ENCODE measurements around the gene DYRK2.

Gene DYRK2

DNA sequence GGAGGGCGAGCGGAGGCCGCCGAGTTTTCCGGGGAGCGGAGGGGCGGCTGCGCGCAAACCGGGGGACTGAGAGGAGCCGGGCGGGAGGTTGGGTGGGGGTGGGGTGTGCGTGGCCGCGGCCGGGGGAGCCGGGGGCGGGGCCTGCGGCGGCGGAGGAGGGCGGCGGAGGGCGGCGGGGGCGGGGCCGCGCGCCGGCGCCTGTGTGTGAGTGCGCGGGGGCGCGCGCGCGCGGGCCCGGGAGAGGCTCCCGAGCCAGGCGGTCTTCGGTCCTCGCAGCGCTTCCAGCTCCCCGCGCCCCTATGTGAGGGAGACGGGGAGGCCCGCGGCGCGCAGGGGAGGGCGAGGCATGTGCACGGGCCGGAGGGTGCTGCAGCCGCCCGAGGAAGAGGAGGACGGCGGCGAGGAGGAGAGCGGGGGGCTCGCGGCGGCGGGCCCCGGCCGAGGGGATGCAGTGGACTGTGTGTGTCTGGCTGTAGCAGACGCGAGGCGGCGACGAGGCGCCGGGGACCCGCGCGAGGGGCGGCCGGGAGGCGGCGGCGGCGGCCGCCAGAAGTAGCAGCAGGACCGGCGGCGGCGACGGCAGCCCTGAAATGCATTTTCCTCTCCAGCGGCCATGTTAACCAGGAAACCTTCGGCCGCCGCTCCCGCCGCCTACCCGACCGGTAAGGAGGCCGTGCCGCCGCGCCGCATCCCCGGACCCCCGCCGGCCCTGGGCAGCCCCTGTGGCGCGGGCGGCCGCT, at the start of gene DYRK2:
TSS of gene DYRK2 (plus strand) at position 225 of the 740 bp plus-strand sequence. CDS start at position 614, 389 bp downstream.
- peak; percentile 82 for DNase-seq (ENCODE audit: low read depth)

DNA sequence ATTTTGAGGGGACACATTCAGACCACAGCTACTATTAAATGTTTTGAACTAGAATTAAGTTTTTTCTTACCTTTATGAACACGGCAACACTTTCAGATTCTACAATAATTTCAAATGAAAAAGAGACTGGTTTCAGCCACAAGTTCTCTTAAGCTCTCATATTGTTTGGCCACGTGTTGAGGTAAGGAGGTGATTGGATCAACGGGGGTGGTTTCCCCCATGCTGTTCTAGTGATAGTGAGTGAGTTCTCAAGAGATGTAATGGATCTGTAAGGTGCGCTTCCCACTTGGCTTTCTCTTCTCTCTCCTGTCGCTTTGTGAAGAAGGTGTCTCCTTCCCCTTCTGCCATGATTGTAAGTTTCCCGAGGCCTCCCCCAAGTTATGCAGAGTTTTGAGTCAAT, 48.9 kb upstream of the DYRK2 start:
- no peak for DNase-seq (ENCODE audit: low read depth)

DNA sequence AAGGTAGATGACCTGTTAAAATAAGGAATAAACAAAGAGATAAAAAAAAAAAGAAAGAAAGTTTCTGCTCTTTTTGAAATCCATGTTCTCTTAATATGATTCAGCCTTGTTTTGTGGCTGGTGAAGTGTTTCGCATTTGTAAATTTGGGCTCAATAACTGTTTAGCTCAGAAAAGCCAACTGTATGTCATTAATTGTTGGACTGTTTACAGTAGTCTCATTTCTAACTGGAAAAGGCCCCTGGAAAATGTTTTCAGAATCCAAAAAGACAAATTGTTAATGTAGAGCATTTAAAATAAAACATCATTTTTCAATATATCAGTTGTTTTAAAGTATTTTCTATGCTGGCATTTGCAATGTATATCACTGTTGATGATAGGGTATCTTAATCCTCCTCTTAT, 47.4 kb upstream of the DYRK2 start:
- no peak for DNase-seq (ENCODE audit: low read depth)

DNA sequence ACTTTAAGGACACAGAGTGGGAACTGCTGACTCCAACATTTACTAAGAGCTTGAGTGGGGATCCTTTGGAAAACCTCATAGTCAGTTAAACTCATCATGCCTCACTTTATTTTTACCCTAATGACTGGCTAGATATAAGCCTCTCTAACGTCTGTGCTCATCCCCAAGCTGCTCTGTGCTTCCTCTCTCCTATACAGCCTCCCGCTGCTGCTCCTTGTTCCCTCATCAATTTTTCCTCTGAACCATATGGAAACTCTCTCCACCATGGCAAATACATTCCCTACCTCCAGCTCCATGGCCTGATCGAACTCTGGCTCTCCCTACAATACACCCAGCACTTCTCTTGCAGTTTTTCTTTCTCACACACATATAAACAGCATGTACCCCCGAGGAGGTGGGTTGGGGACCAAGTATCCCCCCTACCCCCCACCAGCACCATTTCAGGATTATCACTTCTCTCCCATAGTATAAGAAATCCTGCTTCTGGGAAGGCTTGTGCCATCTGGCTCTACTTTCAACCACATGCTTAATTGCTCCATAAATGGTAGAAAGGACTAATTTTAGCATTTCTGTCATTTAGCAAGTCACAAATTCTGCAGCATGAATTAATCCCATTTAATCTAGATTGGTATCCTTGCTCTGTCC, 39.2 kb upstream of the DYRK2 start:
- DNase-seq (ENCODE audit: low read depth) = no peak

DNA sequence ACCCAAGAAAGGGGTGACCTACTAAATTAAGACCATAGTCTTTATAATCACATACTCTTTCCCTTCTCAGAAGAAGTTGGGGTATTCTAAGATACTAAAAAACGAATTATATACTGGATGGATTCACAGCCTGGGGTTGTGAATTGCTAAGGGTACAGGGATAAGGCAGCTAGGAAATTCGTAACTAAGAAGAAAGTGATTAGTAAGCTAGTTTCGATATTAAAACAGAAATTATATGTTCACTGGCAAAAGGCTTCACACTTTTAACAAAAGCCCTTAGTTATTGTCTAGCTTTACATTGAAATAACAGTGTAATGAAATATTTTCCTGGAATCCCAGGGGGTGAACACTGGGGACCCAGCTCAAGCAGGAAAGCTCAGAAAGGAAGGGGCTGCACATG, 35.5 kb upstream of the DYRK2 start:
- no peak for DNase-seq (ENCODE audit: low read depth)

DNA sequence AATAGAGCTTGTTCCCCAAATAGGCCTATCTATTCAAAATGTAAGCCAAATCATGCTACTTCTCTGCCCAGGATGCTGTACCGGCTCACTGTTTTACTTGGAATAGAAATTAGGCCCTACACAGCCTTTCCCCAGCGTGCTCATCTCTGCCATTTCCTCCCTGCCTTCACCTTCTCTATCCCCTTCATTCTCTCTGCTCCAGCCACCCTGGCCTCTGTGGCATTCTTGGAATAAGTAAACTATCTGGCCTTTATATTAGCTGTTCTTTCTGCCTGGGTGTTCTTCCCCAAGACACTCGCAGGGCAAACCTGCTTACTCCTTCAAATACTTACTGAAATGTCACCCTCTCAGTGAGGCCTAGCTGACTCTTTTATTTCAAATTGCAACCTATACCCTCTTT, 30.9 kb upstream of the DYRK2 start:
- no peak for DNase-seq (ENCODE audit: low read depth)

DNA sequence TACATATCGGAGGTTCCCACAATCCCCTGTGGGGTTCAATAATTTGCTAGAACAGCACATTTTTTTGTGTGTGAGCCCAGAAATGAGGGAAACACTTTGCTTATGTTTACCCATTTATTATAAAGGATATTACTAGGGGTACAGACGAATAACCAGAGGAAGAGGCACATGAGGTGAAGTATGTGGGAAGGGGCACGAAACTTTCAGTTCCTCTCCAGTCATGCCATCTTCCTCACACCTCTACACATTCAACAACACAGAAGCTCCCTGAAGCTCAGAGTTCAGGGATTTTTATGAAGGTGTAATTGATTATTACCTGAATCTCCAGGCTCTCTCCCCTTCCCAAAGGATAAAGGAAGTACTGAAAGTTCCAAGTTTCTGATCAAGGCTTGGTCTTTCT, 30.2 kb upstream of the DYRK2 start:
- no peak for DNase-seq (ENCODE audit: low read depth)

DNA sequence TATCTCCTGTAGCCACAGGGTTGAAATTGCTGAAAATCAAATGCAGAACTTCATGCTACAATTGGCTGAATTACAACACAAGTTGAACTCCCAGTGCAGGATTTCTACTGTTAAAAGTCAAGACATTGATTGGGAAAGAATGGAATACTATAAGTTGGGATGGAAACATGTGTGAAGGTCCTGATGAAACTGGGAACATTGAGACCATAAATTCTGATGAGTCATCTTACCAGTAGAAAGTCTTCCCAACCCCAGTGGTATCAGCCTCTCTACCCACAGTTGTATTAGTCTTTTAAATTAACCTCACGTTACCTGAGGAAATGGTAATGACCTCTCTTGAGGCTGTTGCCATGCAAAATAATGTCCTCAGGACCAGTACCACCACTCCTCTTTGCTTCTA, 27.4 kb upstream of the DYRK2 start:
- no peak for DNase-seq (ENCODE audit: low read depth)

DNA sequence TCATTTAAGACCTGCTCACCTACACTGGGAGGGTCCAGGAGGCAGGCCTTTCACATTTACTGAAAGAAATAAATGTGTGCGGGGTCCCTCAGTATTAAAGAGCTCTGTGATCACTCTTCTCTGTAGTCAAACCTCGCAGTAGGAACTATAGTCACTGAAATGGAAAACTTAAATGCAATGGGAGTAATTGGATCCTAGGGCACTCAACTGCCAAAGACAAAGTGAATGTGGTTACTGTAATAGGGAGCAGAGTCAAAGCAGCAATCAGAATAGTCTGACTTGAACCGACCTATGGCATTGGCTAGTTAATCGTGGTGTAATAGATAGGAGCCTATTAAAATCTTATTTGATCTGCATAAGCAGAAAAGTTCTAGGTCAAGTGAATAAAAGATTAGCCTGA, 26.6 kb upstream of the DYRK2 start:
- no peak for DNase-seq (ENCODE audit: low read depth)

DNA sequence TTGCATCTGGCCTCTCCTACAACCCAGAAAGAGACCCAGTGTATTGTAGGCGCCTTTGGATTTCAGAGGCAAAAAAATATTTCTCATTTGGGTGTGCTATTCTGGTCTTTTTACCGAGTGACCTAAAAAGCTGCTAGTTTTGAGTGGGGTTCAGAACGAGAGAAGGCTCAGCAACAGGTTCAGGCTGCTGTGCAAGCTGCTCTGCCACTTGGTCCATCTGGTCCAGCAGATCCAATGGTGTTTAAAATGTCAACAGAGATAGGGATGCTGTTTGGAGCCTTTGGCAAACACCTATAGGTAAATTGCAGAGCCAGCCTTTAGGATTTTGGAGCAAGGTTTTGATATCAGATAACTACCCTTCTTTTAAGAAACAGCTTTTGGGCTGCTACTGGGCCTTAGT, 25.3 kb upstream of the DYRK2 start:
- DNase-seq (ENCODE audit: low read depth) = no peak

DNA sequence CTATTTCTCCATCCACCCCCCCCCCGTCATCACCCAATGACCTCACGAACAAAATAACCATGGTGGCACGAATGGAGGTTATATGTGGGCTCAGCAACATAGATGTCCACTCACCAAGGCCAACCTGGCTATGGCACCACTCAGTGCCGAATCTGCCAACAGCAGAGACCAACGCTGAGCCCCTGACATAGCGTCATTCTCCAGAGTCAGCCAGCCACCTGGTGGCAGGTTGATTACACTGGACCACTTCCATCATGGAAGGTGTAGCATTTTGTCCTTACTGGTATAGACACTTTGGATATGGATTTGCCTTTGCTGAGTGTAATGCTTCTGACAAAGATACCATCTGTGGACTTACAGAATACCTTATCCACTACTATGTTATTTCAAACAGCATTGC, 24.2 kb upstream of the DYRK2 start:
- DNase-seq (ENCODE audit: low read depth) = no peak

DNA sequence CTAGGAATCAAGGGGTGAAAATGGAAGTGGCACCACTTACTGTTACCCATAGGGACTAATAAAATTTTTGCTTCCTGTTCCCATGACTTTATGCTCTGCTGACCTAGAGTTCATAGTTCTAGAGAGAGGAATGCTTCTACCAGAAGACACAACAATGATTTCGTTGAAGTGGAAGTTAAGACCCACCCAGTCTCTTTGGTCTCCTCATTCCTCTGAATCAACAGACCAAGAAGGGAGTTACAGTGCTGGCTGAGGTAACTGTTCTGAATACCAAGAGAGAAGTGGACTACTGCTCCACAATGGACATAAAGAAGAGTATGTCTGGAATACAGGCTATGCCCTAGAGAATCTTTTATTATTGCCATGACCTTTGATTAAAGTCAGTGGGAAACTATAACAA, 23.5 kb upstream of the DYRK2 start:
- DNase-seq (ENCODE audit: low read depth) = no peak

DNA sequence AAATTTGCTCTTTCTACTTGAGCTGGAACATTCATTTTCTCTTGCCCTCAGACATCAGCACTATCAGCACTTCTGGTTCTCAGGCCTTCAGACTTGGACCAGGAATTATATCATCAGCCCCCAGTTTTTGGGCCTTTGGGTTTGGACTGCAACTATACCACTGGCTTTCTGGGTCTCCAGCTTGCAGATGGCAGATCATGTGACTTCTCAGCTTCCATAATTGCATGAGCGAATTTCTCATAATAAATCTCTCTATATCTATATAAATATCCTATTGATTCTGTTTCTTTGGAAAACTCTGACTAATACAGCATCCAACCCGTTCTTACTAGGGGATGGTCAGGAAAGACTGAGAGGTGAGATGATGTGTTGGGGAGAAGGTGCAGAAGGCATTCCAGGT, 22.4 kb upstream of the DYRK2 start:
- no peak for DNase-seq (ENCODE audit: low read depth)

DNA sequence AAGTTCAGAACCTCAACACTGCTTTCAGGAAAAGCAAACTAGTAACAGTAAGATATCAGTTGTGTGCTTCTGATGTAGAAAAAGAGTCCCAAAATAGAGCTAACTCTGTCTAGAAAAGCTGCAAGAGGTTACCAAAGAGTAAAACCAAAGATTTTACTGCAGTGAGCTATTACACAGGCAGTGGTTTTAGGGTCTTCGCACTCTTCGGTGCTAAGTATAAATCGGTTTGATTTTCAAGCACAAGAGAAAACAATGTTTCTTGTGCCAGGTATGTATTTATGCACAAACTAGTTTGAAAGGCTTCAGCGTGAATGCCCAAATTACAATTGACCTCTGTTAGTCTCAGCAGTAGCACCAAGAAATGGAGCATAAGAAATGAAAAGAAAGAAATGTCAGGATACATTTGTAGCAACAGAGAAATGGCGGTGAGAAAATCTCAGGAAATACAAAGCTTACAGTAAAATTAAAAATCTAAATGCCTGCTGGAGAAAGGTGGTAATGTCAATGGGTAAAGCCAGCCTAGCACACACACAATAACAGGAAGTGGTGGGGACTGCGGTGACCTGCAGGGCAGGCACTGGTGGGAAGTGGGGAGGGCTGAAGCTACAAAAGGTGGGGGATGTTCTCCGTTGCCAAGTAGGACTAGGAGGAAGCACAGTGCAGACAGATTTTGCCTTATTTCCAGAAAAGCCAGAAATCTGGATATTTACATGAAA, 18.0 kb upstream of the DYRK2 start:
- peak; percentile 23 for DNase-seq (ENCODE audit: low read depth)

DNA sequence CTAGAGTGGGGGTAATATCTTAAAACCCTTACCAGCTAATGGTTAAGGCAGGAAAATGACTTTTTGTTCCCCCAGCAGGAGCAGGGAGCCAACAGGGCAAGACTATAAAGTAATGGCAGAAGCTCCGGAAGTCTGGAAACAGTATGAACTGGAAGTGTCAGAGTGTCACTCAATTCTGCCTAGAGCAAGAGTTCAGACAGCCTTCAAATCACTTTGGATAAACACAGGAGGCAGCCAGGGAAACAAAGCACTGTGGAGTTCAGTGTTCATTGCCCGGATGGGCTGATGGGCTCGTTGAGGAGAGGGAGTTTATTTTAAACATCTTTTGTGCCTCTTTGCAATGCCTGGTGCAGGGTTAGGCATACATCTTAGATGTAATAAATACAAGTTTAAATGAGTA, 16.5 kb upstream of the DYRK2 start:
- DNase-seq (ENCODE audit: low read depth) = no peak

DNA sequence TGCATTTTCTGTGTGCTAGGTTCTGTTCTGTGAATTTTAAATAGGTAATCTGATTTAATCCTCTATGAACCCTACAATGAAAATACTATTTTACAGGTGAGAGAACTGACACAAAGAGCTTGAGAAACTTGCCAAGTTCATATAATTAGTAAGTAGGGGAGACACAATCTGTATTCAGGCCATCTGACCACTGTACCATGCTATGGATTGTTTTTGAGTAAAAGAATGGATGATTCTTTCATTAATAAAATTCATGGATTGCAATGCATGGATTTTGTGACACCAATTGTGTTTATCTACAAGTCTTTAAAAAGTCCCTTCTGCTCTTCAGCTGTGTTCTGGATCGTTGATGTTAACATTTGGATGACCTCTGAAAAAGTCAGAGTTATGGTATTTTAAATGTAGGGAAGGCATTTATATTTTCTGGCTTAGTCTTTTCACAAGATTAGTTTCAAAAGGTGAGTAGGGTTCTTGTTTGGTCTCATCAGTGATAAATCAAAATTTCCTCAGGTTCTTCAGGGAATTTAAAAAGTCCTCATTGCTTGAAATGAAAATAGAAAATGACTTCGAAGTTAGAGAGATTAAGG, 15.4 kb upstream of the DYRK2 start:
- no peak for DNase-seq (ENCODE audit: low read depth)

DNA sequence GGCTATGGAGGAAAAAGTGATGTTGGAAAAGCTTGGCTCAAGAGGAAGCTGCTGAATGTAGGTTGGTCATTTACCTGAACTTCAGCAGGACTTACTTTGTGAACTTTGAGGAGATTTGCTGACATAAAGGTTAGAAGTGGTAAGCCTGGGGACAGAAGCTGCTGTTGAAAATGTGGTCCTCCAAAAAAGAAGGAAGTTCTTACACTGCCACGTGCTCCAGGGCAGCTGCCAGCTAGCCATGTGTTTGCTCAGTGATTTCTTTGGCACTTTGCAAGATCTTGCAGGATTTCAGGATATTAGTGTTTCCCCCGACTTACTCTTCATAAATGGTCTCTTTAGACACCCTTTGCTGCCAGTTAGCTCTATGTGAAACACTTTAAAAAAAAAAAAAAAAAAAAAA, 14.8 kb upstream of the DYRK2 start:
- no peak for DNase-seq (ENCODE audit: low read depth)

DNA sequence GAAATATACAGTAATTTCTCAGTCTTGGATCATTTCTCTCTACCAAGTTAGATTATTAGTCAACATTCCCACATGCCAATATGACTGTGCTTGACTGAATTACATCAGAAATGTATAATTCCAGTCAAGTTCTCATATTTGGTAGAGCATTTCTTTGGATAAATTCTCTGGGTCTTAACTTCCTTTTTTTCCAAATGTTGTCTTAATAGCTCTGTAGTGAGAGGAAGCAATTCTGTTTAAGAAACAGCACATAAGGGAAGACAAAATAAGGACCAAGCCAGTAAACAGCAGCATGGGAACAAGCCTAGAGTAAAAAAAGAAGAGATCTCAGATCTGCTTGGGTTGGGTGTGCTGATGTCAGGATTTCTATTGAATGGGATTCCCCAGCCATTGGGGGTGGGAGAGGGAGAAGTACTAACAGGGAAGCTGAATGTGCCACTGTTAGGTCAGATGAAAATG, 14.2 kb upstream of the DYRK2 start:
- DNase-seq (ENCODE audit: low read depth) = no peak

DNA sequence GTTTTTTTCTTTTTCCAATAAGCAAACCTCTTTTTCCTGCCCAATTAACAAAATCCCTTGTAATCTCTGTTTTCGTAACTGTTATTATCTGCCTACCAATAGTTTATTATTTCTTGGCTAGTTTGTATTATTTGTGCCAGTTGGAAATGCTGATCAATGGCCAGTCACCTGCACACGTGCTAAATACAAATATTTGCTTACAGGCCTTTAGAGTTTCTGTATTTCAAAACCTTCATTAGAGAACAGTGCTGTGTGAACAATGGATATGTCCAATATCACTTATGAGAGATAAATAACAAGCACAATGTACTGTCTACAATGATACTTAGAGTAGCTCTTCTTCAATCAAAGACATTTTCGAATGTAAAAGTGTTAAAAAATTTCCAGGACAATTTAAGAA, 10.8 kb upstream of the DYRK2 start:
- DNase-seq (ENCODE audit: low read depth) = no peak

DNA sequence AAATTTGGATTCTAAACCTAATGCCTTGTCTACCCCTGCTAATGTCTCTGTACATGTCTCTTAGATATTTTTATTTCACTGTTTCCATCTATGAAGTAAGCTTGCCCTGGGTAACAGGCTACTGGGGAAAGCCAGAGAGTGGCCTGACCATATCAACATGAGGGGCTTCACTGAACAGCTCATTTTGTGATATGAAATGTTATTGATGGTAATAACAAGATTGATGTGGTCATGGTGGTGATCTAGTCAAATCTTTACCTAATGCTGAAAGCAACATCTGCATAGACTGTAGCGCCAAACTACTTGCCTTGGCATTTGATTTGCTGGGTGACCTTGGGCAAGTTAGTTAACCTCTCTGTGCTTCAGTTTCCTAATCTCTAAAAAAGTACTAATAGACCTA, 9.9 kb upstream of the DYRK2 start:
- no peak for DNase-seq (ENCODE audit: low read depth)

DNA sequence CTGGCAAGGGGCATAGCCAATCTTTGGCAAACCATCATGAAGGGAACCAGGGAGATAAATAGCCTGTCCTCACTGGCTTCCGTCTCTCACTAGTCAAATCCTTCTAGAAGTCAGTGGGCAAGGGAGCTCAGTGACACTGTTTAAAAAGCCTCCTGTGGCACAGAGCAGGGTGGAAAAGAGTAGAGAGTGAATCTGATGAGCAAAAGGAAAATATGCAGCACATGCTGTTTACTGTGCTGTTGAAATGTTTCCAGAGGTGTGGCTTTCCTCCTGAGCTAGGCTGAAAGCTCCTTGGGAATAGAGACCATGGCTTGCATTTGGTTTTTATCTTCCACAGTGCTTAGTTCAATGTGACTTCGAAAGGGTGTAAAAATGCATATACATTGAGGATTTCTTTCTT, 7.7 kb upstream of the DYRK2 start:
- DNase-seq (ENCODE audit: low read depth) = no peak

DNA sequence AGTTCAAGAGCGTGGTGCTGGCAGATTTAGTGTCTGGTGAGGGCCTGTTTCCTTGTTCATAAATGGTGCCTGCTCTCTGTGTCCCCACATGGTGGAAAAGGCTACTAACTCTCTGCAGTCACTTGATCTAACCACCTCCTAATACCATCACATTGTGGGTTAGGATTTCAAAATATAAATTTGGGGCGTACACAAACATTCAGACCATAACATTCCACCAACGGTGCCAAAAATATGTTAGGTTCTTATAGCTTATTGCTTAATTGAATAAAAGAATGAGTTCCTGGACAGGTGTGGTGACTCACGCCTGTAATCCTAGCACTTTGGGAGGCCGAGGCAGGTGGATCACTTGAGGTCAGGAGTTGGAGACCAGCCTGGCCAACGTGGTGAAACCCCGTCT, 3.4 kb upstream of the DYRK2 start:
- DNase-seq (ENCODE audit: low read depth) = no peak

DNA sequence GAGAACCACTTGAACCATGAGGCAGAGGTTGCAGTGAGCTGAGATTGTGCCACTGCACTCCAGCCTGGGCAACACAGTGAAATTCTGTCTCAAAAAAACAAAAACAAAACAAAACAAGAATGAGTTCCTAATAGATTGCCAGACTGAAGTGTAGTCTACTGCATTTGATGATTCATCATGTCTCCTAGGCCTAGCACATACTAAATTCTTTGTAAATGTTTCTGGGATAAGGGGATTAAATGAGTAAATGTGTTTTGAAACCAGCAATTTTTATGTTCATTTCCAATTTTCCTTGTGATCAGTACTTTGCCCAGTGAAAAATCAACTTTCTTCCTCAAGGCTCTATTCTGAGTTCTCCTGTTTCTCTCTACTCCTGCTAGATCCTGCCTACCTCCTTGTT, 2.9 kb upstream of the DYRK2 start:
- peak; percentile 41 for DNase-seq (ENCODE audit: low read depth)
